ENCODE measurements around the gene ERFL. TPM values are rescaled to one million over a fixed set of nuclear protein-coding genes. Genes with fewer than 3 reads are reported as not detected.
"Not testable (repeated sequence)": the region's sequence is repeated elsewhere in the genome, so short reads cannot be mapped to it uniquely, and the experiment has no call there.

Gene ERFL
- total RNA-seq, 1 experiment from 2014 or later = 3.8 TPM

GRCh38 chr19:41915021-41915775 is 13.1 kb downstream of the ERFL start:
- no peaks in the 10 kb centered on the region for H3K36me3 ChIP-seq (ENCODE audit: insufficient read depth, low read length)
- H3K9me3 ChIP-seq (ENCODE audit: low read length) = no peaks in the 10 kb centered on the region
- H3K27me3 ChIP-seq (ENCODE audit: low read length) = no peaks in the 10 kb centered on the region
- no peaks in the 10 kb centered on the region for H3K79me2 ChIP-seq (ENCODE audit: low read length)
- peaks cover 16% of the 10 kb centered on the region; the same call in 1 of the 2 replicates for H4K20me1 ChIP-seq (ENCODE audit: insufficient read depth, low read depth, low read length)
- H3K4me2 ChIP-seq (ENCODE audit: low read depth, low read length, poor library complexity, severe bottlenecking) = no peak overlapping the region
- no peak overlapping the region for H3K4me3 ChIP-seq (ENCODE audit: low read length)
- no peak overlapping the region for H3K27ac ChIP-seq (ENCODE audit: low read length)
- DNase-seq = no peak
- no peaks in the 10 kb centered on the region for H3K9me2 ChIP-seq (replicated peaks; ENCODE audit: insufficient read depth, low read length)
- peaks cover 10% of the 10 kb centered on the region for H3K4me1 ChIP-seq (ENCODE audit: low read length)
- H2AFZ ChIP-seq (ENCODE audit: low read length) = no peak overlapping the region
- H3K9ac ChIP-seq (ENCODE audit: low read length) = no peak overlapping the region

GRCh38 chr19:41914424-41914834 is 13.8 kb downstream of the ERFL start:
- H3K9me2 ChIP-seq (replicated peaks; ENCODE audit: insufficient read depth, low read length); H2AFZ ChIP-seq (ENCODE audit: low read length); H3K4me2 ChIP-seq (ENCODE audit: low read depth, low read length, poor library complexity, severe bottlenecking); H3K27me3 ChIP-seq (ENCODE audit: low read length); H3K36me3 ChIP-seq (ENCODE audit: insufficient read depth, low read length); H3K4me1 ChIP-seq (ENCODE audit: low read length); H3K27ac ChIP-seq (ENCODE audit: low read length); H3K79me2 ChIP-seq (ENCODE audit: low read length); H3K9me3 ChIP-seq (ENCODE audit: low read length); DNase-seq; H3K4me3 ChIP-seq (ENCODE audit: low read length); H3K9ac ChIP-seq (ENCODE audit: low read length): not testable (repeated sequence)
- H4K20me1 ChIP-seq (ENCODE audit: insufficient read depth, low read depth, low read length) = peaks cover 22% of the 10 kb centered on the region; the same call in 1 of the 2 replicates

- H3K4me3 ChIP-seq (ENCODE audit: low read length) = no peak overlapping the region
- H3K9me3 ChIP-seq (ENCODE audit: low read length) = no peaks in the 10 kb centered on the region
- no peak overlapping the region for H3K27ac ChIP-seq (ENCODE audit: low read length)
- H3K36me3 ChIP-seq (ENCODE audit: insufficient read depth, low read length) = no peaks in the 10 kb centered on the region
- H3K9me2 ChIP-seq (replicated peaks; ENCODE audit: insufficient read depth, low read length) = no peaks in the 10 kb centered on the region
- no peaks in the 10 kb centered on the region for H3K27me3 ChIP-seq (ENCODE audit: low read length)
- H4K20me1 ChIP-seq (ENCODE audit: insufficient read depth, low read depth, low read length) = peaks cover 23% of the 10 kb centered on the region; the same call in 1 of the 2 replicates
- H2AFZ ChIP-seq (ENCODE audit: low read length) = no peak overlapping the region
- no peak overlapping the region for H3K9ac ChIP-seq (ENCODE audit: low read length)
- H3K4me2 ChIP-seq (ENCODE audit: low read depth, low read length, poor library complexity, severe bottlenecking) = no peak overlapping the region
- peaks cover 10% of the 10 kb centered on the region for H3K4me1 ChIP-seq (ENCODE audit: low read length)
- H3K79me2 ChIP-seq (ENCODE audit: low read length) = no peaks in the 10 kb centered on the region
- DNase-seq = no peak
These were observed 14.5 kb downstream of the ERFL start for GRCh38 chr19:41913538-41914423.

DNA sequence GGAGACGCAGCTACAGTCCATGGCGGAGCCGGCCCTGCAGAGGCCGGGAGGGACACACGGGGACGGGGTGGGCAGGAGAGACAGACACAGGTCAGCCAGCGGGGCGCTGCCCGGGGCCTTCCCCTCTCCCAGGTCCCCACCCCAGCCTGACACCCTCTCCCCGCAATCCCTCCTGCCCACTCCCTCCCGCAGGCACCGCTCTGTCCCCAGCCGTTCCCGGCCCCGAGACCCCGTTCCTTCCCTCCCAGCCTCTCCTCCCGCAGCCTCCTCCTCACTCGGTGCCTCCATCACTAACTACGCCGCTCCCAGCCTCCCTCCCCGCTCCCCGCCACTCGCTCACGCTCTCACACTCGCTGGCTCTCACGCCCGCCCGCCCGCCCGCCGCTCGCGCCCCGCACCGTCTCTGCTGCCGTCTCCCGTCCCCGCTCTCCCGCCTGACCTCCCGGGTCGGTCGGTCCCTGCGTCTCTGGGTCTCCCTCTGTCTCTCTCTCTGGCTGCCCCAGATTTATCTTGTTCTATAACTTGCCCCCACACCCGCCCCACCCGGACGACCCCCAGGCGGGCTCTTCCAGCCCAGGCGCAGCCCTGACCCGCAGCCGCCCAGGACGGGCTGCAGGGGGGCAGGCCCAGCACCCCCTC is 15.2 kb downstream of the ERFL start:
- no peak overlapping the region for H3K9ac ChIP-seq (ENCODE audit: low read length)
- no peaks in the 10 kb centered on the region for H3K79me2 ChIP-seq (ENCODE audit: low read length)
- no peak overlapping the region for H3K4me3 ChIP-seq (ENCODE audit: low read length)
- H3K9me3 ChIP-seq (ENCODE audit: low read length) = no peaks in the 10 kb centered on the region
- H3K9me2 ChIP-seq (replicated peaks; ENCODE audit: insufficient read depth, low read length) = no peaks in the 10 kb centered on the region
- no peaks in the 10 kb centered on the region for H3K36me3 ChIP-seq (ENCODE audit: insufficient read depth, low read length)
- no peak overlapping the region for H3K27ac ChIP-seq (ENCODE audit: low read length)
- H3K27me3 ChIP-seq (ENCODE audit: low read length) = no peaks in the 10 kb centered on the region
- peaks cover 10% of the 10 kb centered on the region for H3K4me1 ChIP-seq (ENCODE audit: low read length)
- peaks cover 23% of the 10 kb centered on the region; the same call in 1 of the 2 replicates for H4K20me1 ChIP-seq (ENCODE audit: insufficient read depth, low read depth, low read length)
- DNase-seq = no peak
- H2AFZ ChIP-seq (ENCODE audit: low read length) = no peak overlapping the region
- no peak overlapping the region for H3K4me2 ChIP-seq (ENCODE audit: low read depth, low read length, poor library complexity, severe bottlenecking)

DNA sequence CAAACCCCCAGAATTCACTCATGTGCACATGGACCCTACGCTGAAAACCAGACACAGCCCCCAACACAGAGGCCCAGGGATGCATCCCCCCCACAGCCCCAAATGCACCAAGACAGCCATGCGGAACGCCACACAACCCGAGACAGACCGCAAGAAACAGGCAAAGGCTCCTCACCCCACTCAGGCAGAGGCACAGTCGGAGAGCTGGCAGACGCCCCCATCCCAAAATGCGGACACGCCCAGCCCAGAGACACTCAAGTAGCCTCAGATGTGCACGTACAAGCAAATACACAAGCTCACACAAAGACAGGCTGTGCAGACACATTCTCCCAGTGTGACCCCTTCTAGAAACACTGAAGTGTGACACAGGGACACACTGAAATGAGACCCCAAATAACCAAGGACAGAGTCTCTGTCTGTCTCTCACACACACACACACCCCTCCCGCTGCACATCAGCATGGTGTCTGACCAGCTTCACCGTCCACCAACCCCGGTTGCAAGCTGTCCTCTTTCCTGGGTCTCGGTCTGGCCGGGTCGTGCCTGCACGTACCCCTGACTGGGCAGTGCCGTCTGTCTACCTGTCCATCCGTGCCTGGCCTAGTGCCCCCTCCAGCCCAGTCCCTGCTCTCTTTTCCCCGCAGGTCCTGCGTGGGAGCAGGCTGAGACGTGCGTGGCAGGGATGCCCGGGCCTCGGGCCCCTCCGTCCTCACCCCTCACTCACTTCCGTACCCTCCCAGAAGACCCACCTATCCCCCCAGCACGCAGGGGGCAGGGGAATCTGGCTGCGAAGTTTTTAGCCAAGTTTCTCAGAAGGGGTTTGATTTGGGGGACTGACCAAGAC is 16.1 kb downstream of the ERFL start:
- Histone ChIP-seq H3K9me2 (replicated peaks; ENCODE audit: insufficient read depth, low read length) (no peaks in the 10 kb centered on the region), H3K4me1 (ENCODE audit: low read length) (peaks cover 10% of the 10 kb centered on the region), H3K9me3 (ENCODE audit: low read length) (no peaks in the 10 kb centered on the region), H3K4me2 (ENCODE audit: low read depth, low read length, poor library complexity, severe bottlenecking) (no peak overlapping the region), H2AFZ (ENCODE audit: low read length) (no peak overlapping the region), H3K79me2 (ENCODE audit: low read length) (no peaks in the 10 kb centered on the region), H3K9ac (ENCODE audit: low read length) (no peak overlapping the region), H4K20me1 (ENCODE audit: insufficient read depth, low read depth, low read length) (peaks cover 23% of the 10 kb centered on the region; the same call in 1 of the 2 replicates), H3K27me3 (ENCODE audit: low read length) (no peaks in the 10 kb centered on the region), H3K27ac (ENCODE audit: low read length) (no peak overlapping the region), H3K36me3 (ENCODE audit: insufficient read depth, low read length) (no peaks in the 10 kb centered on the region), H3K4me3 (ENCODE audit: low read length) (no peak overlapping the region)
- peak; percentile 59 for DNase-seq

DNA sequence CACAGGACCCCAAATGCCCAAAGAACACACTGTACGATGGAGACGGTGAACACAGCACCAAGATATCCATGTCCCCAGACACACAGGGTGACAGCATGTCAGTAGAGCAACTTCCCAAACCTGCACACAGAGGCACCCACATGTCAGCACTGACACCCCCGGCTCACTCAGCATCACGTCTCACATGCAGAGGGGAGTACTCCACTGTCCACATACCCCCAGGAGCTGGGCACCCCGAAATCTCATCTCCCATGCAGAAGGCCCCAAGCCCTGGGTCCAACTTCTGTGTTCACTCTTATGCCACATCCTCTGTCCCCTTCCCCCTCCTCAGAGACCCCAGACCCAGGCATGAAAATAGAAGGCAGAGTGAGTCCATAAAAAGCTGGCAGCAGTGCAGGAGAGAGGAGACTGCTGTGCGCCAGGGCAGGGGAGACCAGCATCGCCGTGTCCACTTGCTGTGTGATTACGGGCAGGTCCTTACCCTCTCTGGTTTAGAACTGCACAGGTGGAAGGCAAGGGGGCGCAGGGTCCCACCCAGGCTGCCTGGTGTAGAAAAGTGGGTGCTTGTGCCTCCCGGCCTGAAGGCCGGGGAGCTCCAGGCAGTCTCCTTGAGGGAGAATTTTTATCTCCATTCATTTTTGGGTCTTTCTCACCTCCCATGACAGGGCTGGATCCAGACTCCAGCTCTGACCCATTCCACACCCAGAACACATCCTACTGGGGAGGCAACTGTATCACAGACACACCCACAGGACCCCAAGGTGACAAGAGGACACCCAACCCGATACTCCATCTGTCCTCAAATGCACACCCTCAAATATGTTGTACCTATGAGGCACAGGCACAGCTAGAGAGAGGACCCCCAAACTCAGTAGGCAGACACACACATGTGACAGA is 17.0 kb downstream of the ERFL start:
- Histone ChIP-seq H3K9ac (ENCODE audit: low read length) (no peak overlapping the region), H3K9me2 (replicated peaks; ENCODE audit: insufficient read depth, low read length) (no peaks in the 10 kb centered on the region), H2AFZ (ENCODE audit: low read length) (no peak overlapping the region), H3K79me2 (ENCODE audit: low read length) (no peaks in the 10 kb centered on the region), H3K4me3 (ENCODE audit: low read length) (no peak overlapping the region), H3K27ac (ENCODE audit: low read length) (no peak overlapping the region), H3K27me3 (ENCODE audit: low read length) (no peaks in the 10 kb centered on the region), H3K4me1 (ENCODE audit: low read length) (peaks cover 10% of the 10 kb centered on the region), H3K9me3 (ENCODE audit: low read length) (no peaks in the 10 kb centered on the region), H3K4me2 (ENCODE audit: low read depth, low read length, poor library complexity, severe bottlenecking) (no peak overlapping the region), H3K36me3 (ENCODE audit: insufficient read depth, low read length) (no peaks in the 10 kb centered on the region), H4K20me1 (ENCODE audit: insufficient read depth, low read depth, low read length) (peaks cover 23% of the 10 kb centered on the region; the same call in 1 of the 2 replicates)
- DNase-seq = peak; percentile 52

All from Karpas-422 (cell line).